ENCODE data around the gene SFMBT2. TPM values are rescaled to one million over a fixed set of nuclear protein-coding genes. Genes with fewer than 3 reads are reported as not detected.

The SFMBT2 gene
- total and polyA plus RNA-seq, 2 of the 4 experiments (the other 2 are of a cell fraction), result 0.70 to 1.3 TPM

GRCh38 chr10:7235376-7235775, 175.5 kb downstream of the SFMBT2 start:
- intact Hi-C loops (cut with micrococcal nuclease), result no loop called here
- no peak for ATAC-seq (ENCODE audit: low read depth)

More at GRCh38 chr10:7235376-7235775, 175.5 kb downstream of the SFMBT2 start:
- Histone ChIP-seq H2BK15ac (ENCODE audit: low read depth, low read length) (no peak overlapping the region), H3K36me3 (ENCODE audit: control insufficient read depth, insufficient read depth, low read length) (no peaks in the 10 kb centered on the region), H4K91ac (ENCODE audit: insufficient read depth, low read depth, low read length) (no peak overlapping the region), H3K9me1 (ENCODE audit: insufficient read depth, low read length) (no peaks in the 10 kb centered on the region), H3K4me3 (ENCODE audit: insufficient read depth, low read depth, low read length) (no peak overlapping the region), H4K20me1 (ENCODE audit: insufficient read depth, low read length) (no peaks in the 10 kb centered on the region), H3K4me2 (ENCODE audit: low read depth, low read length) (no peak overlapping the region), H2BK120ac (ENCODE audit: low read depth, low read length) (no peak overlapping the region), H3K9ac (ENCODE audit: low read depth, low read length) (no peak overlapping the region), H4K8ac (ENCODE audit: low read depth in 2 of 2, low read length in 2 of 2) (no peak overlapping the region), H2AK9ac (replicated peaks; ENCODE audit: low read depth, low read length, poor library complexity) (no peak overlapping the region), H3K27ac (ENCODE audit: insufficient read depth, low read length) (no peak overlapping the region), H3K27me3 (ENCODE audit: control insufficient read depth, insufficient read depth, low read length) (no peaks in the 10 kb centered on the region), H4K5ac (ENCODE audit: low read depth, low read length) (no peak overlapping the region), H3K4me1 (ENCODE audit: control insufficient read depth, insufficient read depth, low read length) (no peaks in the 10 kb centered on the region), H3K14ac (replicated peaks; ENCODE audit: low read depth, low read length) (no peak overlapping the region), H2BK20ac (ENCODE audit: low read depth, low read length) (no peak overlapping the region), H3K56ac (ENCODE audit: extremely low read depth, insufficient read depth, low read length) (no peak overlapping the region), H3K23ac (ENCODE audit: low read depth, low read length) (no peak overlapping the region), H2AFZ (replicated peaks; ENCODE audit: low read length, poor library complexity) (no peak overlapping the region), H3K18ac (ENCODE audit: low read depth, low read length) (no peak overlapping the region), H2AK5ac (ENCODE audit: low read depth, low read length) (no peak overlapping the region), H3K9me3 (ENCODE audit: control insufficient read depth, insufficient read depth, low read length) (no peaks in the 10 kb centered on the region), H3K4ac (ENCODE audit: low read depth, low read length) (no peak overlapping the region), H3K79me1 (ENCODE audit: low read depth in 1 of 2, low read length in 2 of 2) (no peaks in the 10 kb centered on the region), H2BK5ac (ENCODE audit: low read depth, low read length, poor library complexity, severe bottlenecking) (peak overlapping the region; percentile 64)
- ChIA-PET CTCF (no interaction called here), POLR2A (ENCODE audit: unreplicated experiment) (no interaction called here)
- in situ Hi-C loops (cut with MboI; ENCODE audit: low sequenced_read_pairs) (no loop called here), dilution Hi-C loops (cut with HindIII; ENCODE audit: low sequenced_read_pairs, unreplicated experiment) (no loop called here)
- TF ChIP-seq ELK1 (IDR thresholded peaks at IDR 0.05; ENCODE audit: borderline replicate concordance, low read depth, low read length) (no peak), CEBPB (IDR thresholded peaks at IDR 0.05; ENCODE audit: low read depth, low read length) (no peak), CTCF (conservative IDR thresholded peaks at IDR 0.05; ENCODE audit: low read depth, low read length) (no peak), FOS (IDR thresholded peaks at IDR 0.05; ENCODE audit: low read depth, low read length) (no peak), RCOR1 (IDR thresholded peaks at IDR 0.05; ENCODE audit: insufficient replicate concordance, low read length) (no peak), POLR2A (IDR thresholded peaks at IDR 0.05; ENCODE audit: low read depth, low read length) (no peak), MAFK (IDR thresholded peaks at IDR 0.05; ENCODE audit: low read depth, low read length) (no peak), MAZ (IDR thresholded peaks at IDR 0.05; ENCODE audit: borderline replicate concordance, low read depth, low read length) (no peak), MXI1 (IDR thresholded peaks at IDR 0.05; ENCODE audit: borderline replicate concordance, low read depth, low read length) (no peak), USF2 (IDR thresholded peaks at IDR 0.05; ENCODE audit: low read depth, low read length) (no peak), RFX5 (IDR thresholded peaks at IDR 0.05; ENCODE audit: low read depth, low read length) (no peak), BHLHE40 (IDR thresholded peaks at IDR 0.05; ENCODE audit: low read depth, low read length) (no peak), RAD21 (IDR thresholded peaks at IDR 0.05; ENCODE audit: low read length) (no peak), SMC3 (IDR thresholded peaks at IDR 0.05; ENCODE audit: low read depth, low read length) (no peak), CHD1 (IDR thresholded peaks at IDR 0.05; ENCODE audit: low read depth, low read length) (no peak), NFE2L2 (IDR thresholded peaks at IDR 0.05; ENCODE audit: low read depth, low read length) (no peak)
- WGBS, 2 experiments (ENCODE audit: extremely low coverage in 2 of 2, insufficient read length in 1 of 2), result no CpG with 5 or more reads among the region's 3 CpGs
- no TSS peak for BruUV-seq (replicated peaks)
- DNase-seq, result no peak

Data from IMR-90 (cell line).